Loucy (cell line): ENCODE data around the gene ADARB2.
"Not testable (repeated sequence)": the region's sequence is repeated elsewhere in the genome, so short reads cannot be mapped to it uniquely, and the experiment has no call there.

Source experiments
- H2AFZ ChIP-seq: fragments of 200-600 bp; sonication (generic); 2 replicates; pipeline ENCODE4 v1.6.0; 2016; ENCODE audit warnings: antibody characterized with exemption, mild to moderate bottlenecking, low read length, moderate library complexity
- H3F3A ChIP-seq: fragments of 200-600 bp; 2 replicates; pipeline ENCODE4 v1.6.0; 2016; ENCODE audit warnings: antibody characterized with exemption, low read depth, mild to moderate bottlenecking
- H3K27me3 ChIP-seq: fragments of 200-600 bp; sonication (generic); 2 replicates; pipeline ENCODE4 v1.6.1; 2014; ENCODE audit warnings: low read length, mild to moderate bottlenecking; ENCODE audit not compliant: insufficient read depth, poor library complexity, severe bottlenecking
- H3K36me3 ChIP-seq: fragments of 200-600 bp; sonication (generic); 2 replicates; pipeline ENCODE4 v1.6.1; 2016; ENCODE audit warnings: low read length; ENCODE audit not compliant: insufficient read depth
- H3K4me1 ChIP-seq: fragments of 200-600 bp; sonication (generic); 2 replicates; pipeline ENCODE4 v1.5.1; 2014; ENCODE audit warnings: low read length, mild to moderate bottlenecking; ENCODE audit not compliant: insufficient read depth, poor library complexity, severe bottlenecking
- H3K4me2 ChIP-seq: fragments of 200-600 bp; sonication (generic); 2 replicates; pipeline ENCODE4 v1.6.0; 2014; ENCODE audit warnings: antibody characterized with exemption, low read length, low read depth, mild to moderate bottlenecking; ENCODE audit not compliant: poor library complexity, severe bottlenecking
- H3K4me3 ChIP-seq: fragments of 200-600 bp; sonication (generic); 2 replicates; pipeline ENCODE4 v1.5.1; 2014; ENCODE audit warnings: low read length, mild to moderate bottlenecking, mixed read lengths; ENCODE audit not compliant: poor library complexity, severe bottlenecking
- H3K79me2 ChIP-seq: fragments of 200-600 bp; sonication (generic); 2 replicates; pipeline ENCODE4 v1.6.1; 2014; ENCODE audit warnings: low read length; ENCODE audit not compliant: insufficient read depth
- H3K9ac ChIP-seq: fragments of 200-600 bp; sonication (generic); 2 replicates; pipeline ENCODE4 v1.6.0; 2014; ENCODE audit warnings: mild to moderate bottlenecking, low read depth, low read length, moderate library complexity; ENCODE audit not compliant: poor library complexity, severe bottlenecking
- H3K9me2 ChIP-seq: fragments of 200-600 bp; sonication (generic); replicated peaks from 2 replicates; pipeline ENCODE4 v1.6.1; 2016; ENCODE audit warnings: low read depth, low read length, mixed read lengths
- H3K9me3 ChIP-seq: fragments of 200-600 bp; sonication (generic); 2 replicates; pipeline ENCODE4 v1.6.1; 2014; ENCODE audit warnings: mild to moderate bottlenecking, antibody characterized with exemption, low read length, low read depth; ENCODE audit not compliant: insufficient read depth
- H4K20me1 ChIP-seq: fragments of 200-600 bp; sonication (generic); 2 replicates; pipeline ENCODE4 v1.6.0; 2014; ENCODE audit warnings: antibody characterized with exemption, low read length, mild to moderate bottlenecking; ENCODE audit not compliant: insufficient read depth, poor library complexity, severe bottlenecking
- EZH2phosphoT487 ChIP-seq: fragments of 200-600 bp; IDR thresholded peaks from 2 replicates; pipeline ENCODE4 v1.6.1; 2018; ENCODE audit warnings: antibody characterized with exemption, mild to moderate bottlenecking, moderate library complexity, borderline replicate concordance
- TF ChIP-seq, protein P1 (sequence below): fragments of 200-600 bp; sonication (generic); conservative IDR thresholded peaks from 2 replicates; pipeline ENCODE4 v1.5.1; 2014; ENCODE audit warnings: mild to moderate bottlenecking, antibody characterized with exemption, low read length

ADARB2 gene

DNA sequence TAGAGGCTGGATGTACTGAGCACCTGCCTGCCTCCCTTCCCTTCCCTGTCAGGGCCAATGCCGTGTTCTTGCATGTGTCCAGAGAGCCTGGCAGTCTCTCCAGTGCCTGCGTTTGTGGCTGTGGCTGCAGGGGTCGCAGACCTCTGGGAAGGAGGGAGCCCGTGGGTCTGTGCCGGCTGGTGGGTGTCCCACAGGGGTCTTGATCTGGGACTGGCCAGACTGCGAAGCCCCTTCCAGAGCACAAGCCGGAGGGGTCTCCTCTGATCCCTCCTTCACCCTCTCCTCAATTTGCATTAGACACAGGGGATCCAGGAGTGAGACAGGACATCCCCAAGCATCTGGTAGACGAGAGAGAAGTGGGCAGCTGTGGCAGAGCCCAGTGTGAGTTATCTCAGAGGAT is 199.2 kb downstream of the ADARB2 start:
- Histone ChIP-seq H4K20me1 (no peaks in the 10 kb centered on the region), H3K9me3 (no peaks in the 10 kb centered on the region), H3K4me2 (no peak overlapping the region), H3K9ac (no peak overlapping the region), H3K9me2 (no peaks in the 10 kb centered on the region), H3K79me2 (no peaks in the 10 kb centered on the region), H3K4me3 (no peak overlapping the region), H3K4me1 (no peaks in the 10 kb centered on the region), H2AFZ (no peak overlapping the region), H3K27me3 (no peaks in the 10 kb centered on the region), H3F3A (no peaks in the 10 kb centered on the region), H3K36me3 (no peaks in the 10 kb centered on the region)
- TF ChIP-seq, protein P1, sequence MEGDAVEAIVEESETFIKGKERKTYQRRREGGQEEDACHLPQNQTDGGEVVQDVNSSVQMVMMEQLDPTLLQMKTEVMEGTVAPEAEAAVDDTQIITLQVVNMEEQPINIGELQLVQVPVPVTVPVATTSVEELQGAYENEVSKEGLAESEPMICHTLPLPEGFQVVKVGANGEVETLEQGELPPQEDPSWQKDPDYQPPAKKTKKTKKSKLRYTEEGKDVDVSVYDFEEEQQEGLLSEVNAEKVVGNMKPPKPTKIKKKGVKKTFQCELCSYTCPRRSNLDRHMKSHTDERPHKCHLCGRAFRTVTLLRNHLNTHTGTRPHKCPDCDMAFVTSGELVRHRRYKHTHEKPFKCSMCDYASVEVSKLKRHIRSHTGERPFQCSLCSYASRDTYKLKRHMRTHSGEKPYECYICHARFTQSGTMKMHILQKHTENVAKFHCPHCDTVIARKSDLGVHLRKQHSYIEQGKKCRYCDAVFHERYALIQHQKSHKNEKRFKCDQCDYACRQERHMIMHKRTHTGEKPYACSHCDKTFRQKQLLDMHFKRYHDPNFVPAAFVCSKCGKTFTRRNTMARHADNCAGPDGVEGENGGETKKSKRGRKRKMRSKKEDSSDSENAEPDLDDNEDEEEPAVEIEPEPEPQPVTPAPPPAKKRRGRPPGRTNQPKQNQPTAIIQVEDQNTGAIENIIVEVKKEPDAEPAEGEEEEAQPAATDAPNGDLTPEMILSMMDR = no peak
- TF ChIP-seq EZH2phosphoT487 = no peak

DNA sequence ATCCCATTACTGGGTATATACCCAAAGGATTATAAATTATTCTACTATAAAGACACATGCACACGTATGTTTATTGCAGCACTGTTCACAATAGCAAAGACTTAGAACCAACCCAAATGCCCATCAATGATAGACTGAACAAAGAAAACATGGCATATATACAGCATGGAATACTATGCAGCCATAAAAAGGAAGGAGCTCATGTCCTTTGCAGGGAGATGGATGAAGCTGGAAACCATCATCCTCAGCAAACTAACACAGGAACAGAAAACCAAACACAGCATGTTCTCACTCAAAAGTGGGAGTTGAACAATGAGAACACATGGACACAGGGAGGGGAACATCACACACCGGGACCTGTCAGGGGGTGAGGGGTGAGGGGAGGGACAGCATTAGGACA is 199.9 kb downstream of the ADARB2 start:
- not testable (repeated sequence) for H3K9me2 ChIP-seq, H4K20me1 ChIP-seq, H3K36me3 ChIP-seq, H3F3A ChIP-seq, H3K9ac ChIP-seq, H3K4me3 ChIP-seq, H3K79me2 ChIP-seq, H3K4me1 ChIP-seq, H3K9me3 ChIP-seq, H3K27me3 ChIP-seq, H2AFZ ChIP-seq, H3K4me2 ChIP-seq

DNA sequence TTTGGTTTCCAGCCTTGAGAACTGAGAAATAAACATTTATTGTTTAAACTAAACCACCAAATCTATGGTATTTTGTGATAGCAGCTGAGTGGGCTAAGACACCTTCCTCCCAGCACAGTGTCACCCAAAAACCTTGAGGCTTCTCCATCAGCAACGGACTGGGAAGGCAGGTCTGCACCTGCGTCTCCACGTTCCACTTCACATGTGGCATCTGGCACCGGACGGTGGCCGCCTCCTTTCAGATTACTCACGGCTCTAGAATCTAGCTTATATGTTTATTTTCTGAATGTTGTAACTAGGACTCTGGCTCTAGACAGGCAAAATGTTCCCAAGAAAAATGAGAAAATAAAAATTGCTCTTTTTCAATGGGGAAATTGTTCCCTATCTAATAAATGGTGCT is 201.0 kb downstream of the ADARB2 start:
- TF ChIP-seq, protein P1 = no peak
- no peak for TF ChIP-seq EZH2phosphoT487
- H3K27me3 ChIP-seq = no peaks in the 10 kb centered on the region
- H3F3A ChIP-seq = no peaks in the 10 kb centered on the region
- H3K4me3 ChIP-seq = no peak overlapping the region
- H4K20me1 ChIP-seq = no peaks in the 10 kb centered on the region
- no peak overlapping the region for H2AFZ ChIP-seq
- H3K4me2 ChIP-seq = no peak overlapping the region
- no peaks in the 10 kb centered on the region for H3K4me1 ChIP-seq
- no peak overlapping the region for H3K9ac ChIP-seq
- no peaks in the 10 kb centered on the region for H3K9me2 ChIP-seq
- no peaks in the 10 kb centered on the region for H3K36me3 ChIP-seq
- no peaks in the 10 kb centered on the region for H3K9me3 ChIP-seq
- H3K79me2 ChIP-seq = no peaks in the 10 kb centered on the region

DNA sequence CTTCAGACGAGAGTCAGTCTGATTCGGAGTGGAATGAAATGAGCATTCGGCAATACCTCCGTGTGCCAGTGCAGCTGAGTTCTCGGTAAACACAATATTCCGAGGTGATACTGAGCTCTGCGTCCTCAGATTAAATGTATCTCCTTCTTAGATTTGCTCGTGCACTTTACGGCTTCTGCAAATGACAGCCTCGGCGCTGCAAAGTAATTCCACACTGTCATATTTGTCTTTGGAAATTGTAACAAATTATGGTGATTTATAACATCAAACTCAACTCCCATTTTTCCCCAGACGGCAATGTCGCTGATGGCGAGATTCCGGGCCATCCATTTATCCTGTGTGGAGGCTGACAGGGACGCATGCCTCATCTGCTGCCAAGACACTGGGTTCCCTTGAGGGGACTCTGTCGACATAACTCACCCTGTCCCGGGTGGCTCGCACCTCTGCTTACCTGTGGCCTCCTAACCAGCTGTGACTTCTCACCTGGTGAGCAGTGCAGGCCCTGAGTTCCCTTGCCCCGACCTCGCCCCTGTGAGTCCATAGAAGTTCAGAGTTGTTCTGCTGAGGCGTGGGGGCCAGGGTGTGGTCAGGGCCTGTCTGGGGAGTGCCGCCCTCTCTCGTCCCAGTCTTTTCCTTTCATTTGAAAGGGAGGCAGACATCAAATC is 201.9 kb downstream of the ADARB2 start:
- H3F3A ChIP-seq = no peaks in the 10 kb centered on the region
- no peak for TF ChIP-seq EZH2phosphoT487
- TF ChIP-seq, protein P1 = no peak
- H3K4me3 ChIP-seq = no peak overlapping the region
- no peaks in the 10 kb centered on the region for H3K9me3 ChIP-seq
- no peak overlapping the region for H3K4me2 ChIP-seq
- H4K20me1 ChIP-seq = no peaks in the 10 kb centered on the region
- H3K27me3 ChIP-seq = no peaks in the 10 kb centered on the region
- H3K79me2 ChIP-seq = no peaks in the 10 kb centered on the region
- no peak overlapping the region for H3K9ac ChIP-seq
- no peaks in the 10 kb centered on the region for H3K4me1 ChIP-seq
- no peaks in the 10 kb centered on the region for H3K9me2 ChIP-seq
- no peaks in the 10 kb centered on the region for H3K36me3 ChIP-seq
- no peak overlapping the region for H2AFZ ChIP-seq
